ENCODE data around the gene UTP11.

Gene UTP11

GRCh38 chr1:38037221-38037939, 24.8 kb downstream of the UTP11 start:
- Histone ChIP-seq H3K27ac (ENCODE audit: insufficient read depth, low read length, poor library complexity, severe bottlenecking) (no peak overlapping the region), H3K36me3 (ENCODE audit: control insufficient read depth, insufficient read depth, low read length) (no peaks in the 10 kb centered on the region), H3K4me1 (ENCODE audit: control insufficient read depth, insufficient read depth, low read length, poor library complexity, severe bottlenecking) (no peaks in the 10 kb centered on the region), H3K4me3 (ENCODE audit: insufficient read depth, low read depth, low read length, poor library complexity, severe bottlenecking) (no peak overlapping the region), H3K27me3 (replicated peaks; ENCODE audit: control insufficient read depth, insufficient read depth, low read length, poor library complexity, severe bottlenecking) (peaks cover 5% of the 10 kb centered on the region), H3K9me3 (ENCODE audit: control insufficient read depth, low read length) (no peaks in the 10 kb centered on the region)
- DNase-seq = no peak

- Histone ChIP-seq H3K36me3 (ENCODE audit: control insufficient read depth, insufficient read depth, low read length) (no peaks in the 10 kb centered on the region), H3K4me1 (ENCODE audit: control insufficient read depth, insufficient read depth, low read length, poor library complexity, severe bottlenecking) (no peaks in the 10 kb centered on the region), H3K27ac (ENCODE audit: insufficient read depth, low read length, poor library complexity, severe bottlenecking) (no peak overlapping the region), H3K9me3 (ENCODE audit: control insufficient read depth, low read length) (no peaks in the 10 kb centered on the region), H3K27me3 (replicated peaks; ENCODE audit: control insufficient read depth, insufficient read depth, low read length, poor library complexity, severe bottlenecking) (peaks cover 19% of the 10 kb centered on the region), H3K4me3 (ENCODE audit: insufficient read depth, low read depth, low read length, poor library complexity, severe bottlenecking) (no peak overlapping the region)
- no peak for DNase-seq
Observed at GRCh38 chr1:38038861-38039260, 26.3 kb downstream of the UTP11 start.

GRCh38 chr1:38039331-38040088, 27.0 kb downstream of the UTP11 start:
- Histone ChIP-seq H3K9me3 (ENCODE audit: control insufficient read depth, low read length) (no peaks in the 10 kb centered on the region), H3K4me1 (ENCODE audit: control insufficient read depth, insufficient read depth, low read length, poor library complexity, severe bottlenecking) (peaks cover 6% of the 10 kb centered on the region), H3K36me3 (ENCODE audit: control insufficient read depth, insufficient read depth, low read length) (no peaks in the 10 kb centered on the region), H3K27me3 (replicated peaks; ENCODE audit: control insufficient read depth, insufficient read depth, low read length, poor library complexity, severe bottlenecking) (peaks cover 25% of the 10 kb centered on the region), H3K4me3 (ENCODE audit: insufficient read depth, low read depth, low read length, poor library complexity, severe bottlenecking) (no peak overlapping the region), H3K27ac (ENCODE audit: insufficient read depth, low read length, poor library complexity, severe bottlenecking) (no peak overlapping the region)
- no peak for DNase-seq

- Histone ChIP-seq H3K27me3 (replicated peaks; ENCODE audit: control insufficient read depth, insufficient read depth, low read length, poor library complexity, severe bottlenecking) (peaks cover 30% of the 10 kb centered on the region), H3K4me1 (ENCODE audit: control insufficient read depth, insufficient read depth, low read length, poor library complexity, severe bottlenecking) (peaks cover 18% of the 10 kb centered on the region), H3K36me3 (ENCODE audit: control insufficient read depth, insufficient read depth, low read length) (no peaks in the 10 kb centered on the region), H3K4me3 (ENCODE audit: insufficient read depth, low read depth, low read length, poor library complexity, severe bottlenecking) (no peak overlapping the region), H3K27ac (ENCODE audit: insufficient read depth, low read length, poor library complexity, severe bottlenecking) (no peak overlapping the region), H3K9me3 (ENCODE audit: control insufficient read depth, low read length) (no peaks in the 10 kb centered on the region)
- no peak for DNase-seq
Observed at GRCh38 chr1:38041936-38042834, 29.7 kb downstream of the UTP11 start.

GRCh38 chr1:38043036-38043747, 30.7 kb downstream of the UTP11 start:
- Histone ChIP-seq H3K4me3 (ENCODE audit: insufficient read depth, low read depth, low read length, poor library complexity, severe bottlenecking) (no peak overlapping the region), H3K36me3 (ENCODE audit: control insufficient read depth, insufficient read depth, low read length) (no peaks in the 10 kb centered on the region), H3K4me1 (ENCODE audit: control insufficient read depth, insufficient read depth, low read length, poor library complexity, severe bottlenecking) (peaks cover 18% of the 10 kb centered on the region), H3K27me3 (replicated peaks; ENCODE audit: control insufficient read depth, insufficient read depth, low read length, poor library complexity, severe bottlenecking) (peaks cover 30% of the 10 kb centered on the region), H3K9me3 (ENCODE audit: control insufficient read depth, low read length) (no peaks in the 10 kb centered on the region), H3K27ac (ENCODE audit: insufficient read depth, low read length, poor library complexity, severe bottlenecking) (no peak overlapping the region)
- no peak for DNase-seq

- no peaks in the 10 kb centered on the region for H3K9me3 ChIP-seq (ENCODE audit: control insufficient read depth, low read length)
- peak overlapping the region; percentile 46 for H3K4me3 ChIP-seq (ENCODE audit: insufficient read depth, low read depth, low read length, poor library complexity, severe bottlenecking)
- H3K4me1 ChIP-seq (ENCODE audit: control insufficient read depth, insufficient read depth, low read length, poor library complexity, severe bottlenecking) = peaks cover 18% of the 10 kb centered on the region
Observed at GRCh38 chr1:38044221-38045215, 32.0 kb downstream of the UTP11 start.

GRCh38 chr1:38045401-38046332, 33.1 kb downstream of the UTP11 start:
- Histone ChIP-seq H3K27ac (ENCODE audit: insufficient read depth, low read length, poor library complexity, severe bottlenecking) (no peak overlapping the region), H3K4me1 (ENCODE audit: control insufficient read depth, insufficient read depth, low read length, poor library complexity, severe bottlenecking) (peaks cover 18% of the 10 kb centered on the region), H3K4me3 (ENCODE audit: insufficient read depth, low read depth, low read length, poor library complexity, severe bottlenecking) (peak overlapping the region; percentile 13), H3K9me3 (ENCODE audit: control insufficient read depth, low read length) (no peaks in the 10 kb centered on the region), H3K27me3 (replicated peaks; ENCODE audit: control insufficient read depth, insufficient read depth, low read length, poor library complexity, severe bottlenecking) (peaks cover 30% of the 10 kb centered on the region), H3K36me3 (ENCODE audit: control insufficient read depth, insufficient read depth, low read length) (no peaks in the 10 kb centered on the region)
- no peak for DNase-seq

More at GRCh38 chr1:38044221-38045215, 32.0 kb downstream of the UTP11 start:
- Histone ChIP-seq H3K27ac (ENCODE audit: insufficient read depth, low read length, poor library complexity, severe bottlenecking) (no peak overlapping the region), H3K27me3 (replicated peaks; ENCODE audit: control insufficient read depth, insufficient read depth, low read length, poor library complexity, severe bottlenecking) (peaks cover 30% of the 10 kb centered on the region), H3K36me3 (ENCODE audit: control insufficient read depth, insufficient read depth, low read length) (no peaks in the 10 kb centered on the region)
- no peak for DNase-seq

GRCh38 chr1:38046333-38046883, 33.9 kb downstream of the UTP11 start, which contains the start of gene POU3F1:
Gene POU3F1 (minus strand): TSS chr1:38046793. CDS start chr1:38046743, 50 bp downstream.
- H3K4me3 ChIP-seq (ENCODE audit: insufficient read depth, low read depth, low read length, poor library complexity, severe bottlenecking) = peak within 1 kb of the TSS; percentile 62
- peaks cover 18% of the 10 kb centered on the region for H3K4me1 ChIP-seq (ENCODE audit: control insufficient read depth, insufficient read depth, low read length, poor library complexity, severe bottlenecking)
- H3K9me3 ChIP-seq (ENCODE audit: control insufficient read depth, low read length) = no peaks in the 10 kb centered on the region
- no peaks in the 10 kb centered on the region for H3K36me3 ChIP-seq (ENCODE audit: control insufficient read depth, insufficient read depth, low read length)
- no peak for DNase-seq
- peaks cover 30% of the 10 kb centered on the region for H3K27me3 ChIP-seq (replicated peaks; ENCODE audit: control insufficient read depth, insufficient read depth, low read length, poor library complexity, severe bottlenecking)
- no peak within 1 kb of the TSS for H3K27ac ChIP-seq (ENCODE audit: insufficient read depth, low read length, poor library complexity, severe bottlenecking)

Data from effector memory CD4-positive, alpha-beta T cell (primary cell).